Measurements from ENCODE around the gene USP2. TPM values are rescaled to one million over a fixed set of nuclear protein-coding genes. Genes with fewer than 3 reads are reported as not detected.

Gene USP2
- total and polyA plus RNA-seq, 2 donors (not counting 1 experiment from before 2014, with no cell fraction given): 0.66 to 2.3 TPM

DNA sequence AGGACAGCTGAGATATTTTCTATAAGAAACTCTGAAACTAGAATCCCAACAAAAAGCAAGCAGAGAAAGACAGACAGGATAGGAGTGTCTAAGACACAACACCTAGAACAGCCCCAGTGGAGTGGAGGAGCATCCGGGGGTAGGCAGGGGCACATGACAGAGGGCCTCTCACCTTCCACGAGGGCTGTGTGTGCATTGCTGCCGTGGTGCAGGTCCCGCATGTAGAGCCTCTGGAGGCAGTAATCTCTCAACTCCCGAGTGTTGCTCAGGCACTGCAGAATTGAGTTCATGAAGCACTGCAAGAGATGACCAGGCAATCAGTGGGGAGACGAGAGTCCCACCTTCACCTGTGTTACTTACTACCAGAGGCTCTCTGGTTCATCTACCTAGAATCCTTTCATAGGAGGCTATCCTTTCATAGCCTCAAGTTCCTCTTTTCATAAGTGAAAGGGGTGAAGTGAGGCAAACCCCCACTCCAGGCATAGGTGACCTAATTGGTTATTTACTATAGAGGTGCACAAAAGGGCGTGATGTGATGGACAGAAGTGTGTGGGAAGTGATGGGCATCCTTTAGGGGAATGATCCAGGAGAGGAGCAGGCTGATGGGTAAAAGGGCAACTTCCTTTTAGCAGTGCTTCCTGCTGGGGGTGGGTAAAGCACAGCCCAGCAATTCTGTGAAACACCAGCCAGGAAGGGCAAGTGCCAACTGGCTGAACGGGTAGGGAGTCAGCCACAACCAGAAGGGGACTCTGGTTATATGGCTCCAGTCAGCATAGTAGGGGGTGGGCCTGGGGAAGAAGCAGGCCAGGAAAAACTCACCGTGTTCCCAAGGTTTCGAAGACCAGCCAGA is 21.9 kb downstream of the USP2 start:
- Histone ChIP-seq H3K79me2 (ENCODE audit: control insufficient read depth, insufficient read depth, low read length) (no peaks in the 10 kb centered on the region), H4K20me1 (ENCODE audit: control insufficient read depth, extremely low read depth, insufficient read depth, low read length) (no peaks in the 10 kb centered on the region), H3K4me1 (ENCODE audit: control insufficient read depth, extremely low read depth, insufficient read depth, low read length) (peaks cover 11% of the 10 kb centered on the region), H3K9me3 (ENCODE audit: control insufficient read depth, insufficient read depth, low read depth, low read length) (no peaks in the 10 kb centered on the region), H3K4me3 (replicated peaks in 1 of 4; ENCODE audit: control extremely low read depth in 1 of 4, insufficient read depth in 1 of 4, low read depth in 3 of 4, low read length in 4 of 4) (no peak overlapping the region), H3K27ac (ENCODE audit: insufficient read depth, low read length) (no peak overlapping the region), H3K27me3 (ENCODE audit: control insufficient read depth, insufficient read depth, low read length) (no peaks in the 10 kb centered on the region), H2AFZ (ENCODE audit: low read length) (no peak overlapping the region), H3K36me3 (ENCODE audit: control insufficient read depth, insufficient read depth, low read length) (no peaks in the 10 kb centered on the region), H3K9ac (ENCODE audit: insufficient read depth, low read length) (no peak overlapping the region), H3K4me2 (ENCODE audit: extremely low read depth, insufficient read depth, low read length) (no peak overlapping the region)
- TF ChIP-seq EZH2 (IDR thresholded peaks at IDR 0.05; ENCODE audit: low read length, missing control alignments): no peak
- TF ChIP-seq, protein P1, sequence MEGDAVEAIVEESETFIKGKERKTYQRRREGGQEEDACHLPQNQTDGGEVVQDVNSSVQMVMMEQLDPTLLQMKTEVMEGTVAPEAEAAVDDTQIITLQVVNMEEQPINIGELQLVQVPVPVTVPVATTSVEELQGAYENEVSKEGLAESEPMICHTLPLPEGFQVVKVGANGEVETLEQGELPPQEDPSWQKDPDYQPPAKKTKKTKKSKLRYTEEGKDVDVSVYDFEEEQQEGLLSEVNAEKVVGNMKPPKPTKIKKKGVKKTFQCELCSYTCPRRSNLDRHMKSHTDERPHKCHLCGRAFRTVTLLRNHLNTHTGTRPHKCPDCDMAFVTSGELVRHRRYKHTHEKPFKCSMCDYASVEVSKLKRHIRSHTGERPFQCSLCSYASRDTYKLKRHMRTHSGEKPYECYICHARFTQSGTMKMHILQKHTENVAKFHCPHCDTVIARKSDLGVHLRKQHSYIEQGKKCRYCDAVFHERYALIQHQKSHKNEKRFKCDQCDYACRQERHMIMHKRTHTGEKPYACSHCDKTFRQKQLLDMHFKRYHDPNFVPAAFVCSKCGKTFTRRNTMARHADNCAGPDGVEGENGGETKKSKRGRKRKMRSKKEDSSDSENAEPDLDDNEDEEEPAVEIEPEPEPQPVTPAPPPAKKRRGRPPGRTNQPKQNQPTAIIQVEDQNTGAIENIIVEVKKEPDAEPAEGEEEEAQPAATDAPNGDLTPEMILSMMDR (conservative IDR thresholded peaks at IDR 0.05 in 1 of 2, IDR thresholded peaks at IDR 0.05 in 1 of 2; ENCODE audit: low read depth in 1 of 2, low read length in 2 of 2): no peak
- DNase-seq (ENCODE audit: low read depth in 2 of 2): no peak

DNA sequence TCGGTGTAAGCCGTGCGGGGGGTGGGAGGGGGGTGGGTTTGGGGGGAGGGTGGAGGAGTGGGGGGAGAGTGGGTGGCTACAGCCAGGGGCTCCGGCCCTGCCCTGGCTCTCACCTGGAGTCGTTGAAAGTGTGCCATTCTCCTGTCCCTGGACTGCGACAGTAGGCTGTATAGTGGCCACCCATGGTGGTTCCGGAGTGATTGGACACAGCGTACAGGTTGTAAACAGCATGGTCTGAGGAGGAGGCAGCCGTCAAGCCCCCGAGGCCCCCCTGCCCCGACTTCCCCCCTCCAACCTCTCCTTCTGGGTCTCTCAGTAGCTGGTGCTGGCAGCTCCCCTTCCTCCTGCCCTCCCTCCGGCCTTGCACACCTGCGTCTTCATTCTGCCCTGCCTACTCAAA is 24.4 kb downstream of the USP2 start:
- DNase-seq (ENCODE audit: low read depth in 2 of 2): no peak
- Histone ChIP-seq H3K4me2 (ENCODE audit: extremely low read depth, insufficient read depth, low read length) (peak overlapping the region; percentile 100), H3K4me1 (ENCODE audit: control insufficient read depth, extremely low read depth, insufficient read depth, low read length) (peaks cover 10% of the 10 kb centered on the region), H3K27me3 (ENCODE audit: control insufficient read depth, insufficient read depth, low read length) (no peaks in the 10 kb centered on the region), H3K9me3 (ENCODE audit: control insufficient read depth, insufficient read depth, low read depth, low read length) (no peaks in the 10 kb centered on the region), H4K20me1 (ENCODE audit: control insufficient read depth, extremely low read depth, insufficient read depth, low read length) (no peaks in the 10 kb centered on the region), H3K79me2 (ENCODE audit: control insufficient read depth, insufficient read depth, low read length) (no peaks in the 10 kb centered on the region), H2AFZ (ENCODE audit: low read length) (no peak overlapping the region), H3K36me3 (ENCODE audit: control insufficient read depth, insufficient read depth, low read length) (no peaks in the 10 kb centered on the region), H3K27ac (ENCODE audit: insufficient read depth, low read length) (no peak overlapping the region), H3K4me3 (replicated peaks in 1 of 4; ENCODE audit: control extremely low read depth in 1 of 4, insufficient read depth in 1 of 4, low read depth in 3 of 4, low read length in 4 of 4) (peak overlapping the region in 1 of 4 experiments; percentile 66), H3K9ac (ENCODE audit: insufficient read depth, low read length) (no peak overlapping the region)
- TF ChIP-seq EZH2 (IDR thresholded peaks at IDR 0.05; ENCODE audit: low read length, missing control alignments): no peak
- TF ChIP-seq, protein P1 (conservative IDR thresholded peaks at IDR 0.05 in 1 of 2, IDR thresholded peaks at IDR 0.05 in 1 of 2; ENCODE audit: low read depth in 1 of 2, low read length in 2 of 2): no peak

DNA sequence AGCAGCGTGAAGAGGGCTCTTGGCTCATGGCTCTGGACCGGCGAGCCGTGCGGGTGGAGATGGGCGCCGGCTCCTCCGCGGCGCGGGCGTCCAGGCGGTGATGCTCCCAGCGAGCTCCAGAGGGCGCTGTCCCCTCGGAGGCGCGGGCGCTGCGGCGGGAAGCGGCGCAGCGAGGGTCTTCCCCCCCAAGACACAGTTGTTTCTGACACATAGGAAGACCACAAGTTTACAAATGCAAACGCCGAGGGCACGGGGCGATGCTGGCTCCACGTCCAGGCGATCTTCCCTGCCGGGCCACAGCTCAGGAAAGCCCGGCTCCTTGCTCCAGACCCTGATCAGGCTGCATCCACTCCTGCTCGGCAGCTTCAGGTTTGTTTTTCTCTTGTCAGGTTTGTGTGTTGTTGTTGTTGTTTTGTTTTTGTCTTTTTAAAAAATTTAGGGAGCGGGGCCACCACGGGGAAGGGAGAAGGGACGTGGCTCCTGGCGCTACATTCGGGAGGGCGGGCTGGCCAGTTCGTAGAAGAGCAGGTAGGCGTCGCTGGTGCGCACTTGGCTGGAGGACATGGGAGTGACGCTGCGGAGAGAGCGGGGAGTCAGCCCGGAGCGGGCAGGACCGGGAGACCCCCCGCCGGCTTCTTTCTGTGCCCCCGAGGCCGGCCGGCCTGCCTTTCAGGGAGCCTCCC is 25.0 kb downstream of the USP2 start:
- H3K9me3 ChIP-seq (ENCODE audit: control insufficient read depth, insufficient read depth, low read depth, low read length): no peaks in the 10 kb centered on the region
- H3K27ac ChIP-seq (ENCODE audit: insufficient read depth, low read length): peak overlapping the region; percentile 63
- no peaks in the 10 kb centered on the region for H3K27me3 ChIP-seq (ENCODE audit: control insufficient read depth, insufficient read depth, low read length)
- H3K9ac ChIP-seq (ENCODE audit: insufficient read depth, low read length): peak overlapping the region; percentile 53
- no peaks in the 10 kb centered on the region for H3K79me2 ChIP-seq (ENCODE audit: control insufficient read depth, insufficient read depth, low read length)
- peaks cover 5% of the 10 kb centered on the region for H3K4me1 ChIP-seq (ENCODE audit: control insufficient read depth, extremely low read depth, insufficient read depth, low read length)
- peak overlapping the region; percentile 100 for H3K4me2 ChIP-seq (ENCODE audit: extremely low read depth, insufficient read depth, low read length)
- no peaks in the 10 kb centered on the region for H3K36me3 ChIP-seq (ENCODE audit: control insufficient read depth, insufficient read depth, low read length)
- no peaks in the 10 kb centered on the region for H4K20me1 ChIP-seq (ENCODE audit: control insufficient read depth, extremely low read depth, insufficient read depth, low read length)
- peak overlapping the region; percentile 97 for H2AFZ ChIP-seq (ENCODE audit: low read length)
- TF ChIP-seq, protein P1 (conservative IDR thresholded peaks at IDR 0.05 in 1 of 2, IDR thresholded peaks at IDR 0.05 in 1 of 2; ENCODE audit: low read depth in 1 of 2, low read length in 2 of 2): peak; percentile 67 to 82
- no peak for TF ChIP-seq EZH2 (IDR thresholded peaks at IDR 0.05; ENCODE audit: low read length, missing control alignments)
- peak; percentile 64 to 75 for DNase-seq (ENCODE audit: low read depth in 2 of 2)
- H3K4me3 ChIP-seq (replicated peaks in 1 of 4; ENCODE audit: control extremely low read depth in 1 of 4, insufficient read depth in 1 of 4, low read depth in 3 of 4, low read length in 4 of 4): peak overlapping the region; percentile 61 to 79 (median 66)
